ENCODE measurements around the gene NUDT19. TPM values are rescaled to one million over a fixed set of nuclear protein-coding genes. Genes with fewer than 3 reads are reported as not detected.
A peak's percentile ranks its signal among the peaks of the same experiment; 100 is the strongest.

Gene NUDT19
- total RNA-seq, result 10 to 100 TPM; 14.2 to 25.1 (median 18.6) TPM

DNA sequence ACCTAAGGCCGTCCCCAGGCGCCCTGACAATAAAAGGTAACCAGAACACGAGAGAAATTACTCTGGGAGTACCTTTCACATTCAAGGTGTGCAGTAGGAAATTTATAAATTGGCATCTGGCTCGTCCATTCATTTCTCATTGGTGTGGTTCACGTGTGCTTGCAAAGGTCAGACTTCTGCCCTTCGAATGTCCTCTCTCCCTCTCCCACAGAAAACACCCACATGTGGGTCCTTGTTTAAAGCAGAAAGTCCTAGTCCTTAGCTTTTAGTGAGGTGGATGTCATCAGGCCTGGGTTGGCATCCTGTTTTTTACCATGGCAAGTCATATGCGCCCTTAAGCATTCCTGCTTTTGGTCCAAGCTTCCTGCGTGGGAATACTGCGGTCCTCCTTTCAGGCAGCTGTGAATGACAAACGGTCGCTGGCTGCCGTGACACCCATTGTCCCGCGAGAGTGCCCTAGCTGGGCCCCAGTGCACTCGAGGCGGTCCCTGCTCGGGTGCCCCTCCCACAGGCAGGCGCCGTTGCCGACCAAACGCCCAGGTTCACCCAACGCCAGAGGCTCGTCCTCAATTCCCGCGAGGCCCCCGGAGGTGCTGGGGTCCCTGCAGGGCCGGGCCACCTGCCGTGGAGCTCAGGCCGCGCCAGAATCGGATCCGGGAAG, at the start of gene NUDT19:
TSS of gene NUDT19 (plus strand) at position 531 of the 661 bp plus-strand sequence. CDS start 140 bp downstream, outside the sequence.
- peak; percentile 89 to 91 for DNase-seq (ENCODE audit: low spot score in 2 of 2)
- no peaks in the 10 kb centered on the region for H3K36me3 ChIP-seq
- WGBS, result 18% methylated on average over 10 of the region's 32 CpGs
- H3K27me3 ChIP-seq, result no peaks in the 10 kb centered on the region
- peaks cover 55% of the 10 kb centered on the region for H3K4me1 ChIP-seq
- TF ChIP-seq POLR2AphosphoS5 (IDR thresholded peaks at IDR 0.05) (peak in 2 of 3 donors; percentile 16 to 75), EP300 (IDR thresholded peaks at IDR 0.05) (no peak), POLR2A (IDR thresholded peaks at IDR 0.05) (no peak)
- TF ChIP-seq, protein P1, sequence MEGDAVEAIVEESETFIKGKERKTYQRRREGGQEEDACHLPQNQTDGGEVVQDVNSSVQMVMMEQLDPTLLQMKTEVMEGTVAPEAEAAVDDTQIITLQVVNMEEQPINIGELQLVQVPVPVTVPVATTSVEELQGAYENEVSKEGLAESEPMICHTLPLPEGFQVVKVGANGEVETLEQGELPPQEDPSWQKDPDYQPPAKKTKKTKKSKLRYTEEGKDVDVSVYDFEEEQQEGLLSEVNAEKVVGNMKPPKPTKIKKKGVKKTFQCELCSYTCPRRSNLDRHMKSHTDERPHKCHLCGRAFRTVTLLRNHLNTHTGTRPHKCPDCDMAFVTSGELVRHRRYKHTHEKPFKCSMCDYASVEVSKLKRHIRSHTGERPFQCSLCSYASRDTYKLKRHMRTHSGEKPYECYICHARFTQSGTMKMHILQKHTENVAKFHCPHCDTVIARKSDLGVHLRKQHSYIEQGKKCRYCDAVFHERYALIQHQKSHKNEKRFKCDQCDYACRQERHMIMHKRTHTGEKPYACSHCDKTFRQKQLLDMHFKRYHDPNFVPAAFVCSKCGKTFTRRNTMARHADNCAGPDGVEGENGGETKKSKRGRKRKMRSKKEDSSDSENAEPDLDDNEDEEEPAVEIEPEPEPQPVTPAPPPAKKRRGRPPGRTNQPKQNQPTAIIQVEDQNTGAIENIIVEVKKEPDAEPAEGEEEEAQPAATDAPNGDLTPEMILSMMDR (IDR thresholded peaks at IDR 0.05), result no peak
- peak within 1 kb of the TSS; percentile 93 for H3K27ac ChIP-seq
- peak within 1 kb of the TSS; percentile 80 for H3K4me3 ChIP-seq
- H3K9me3 ChIP-seq, result no peaks in the 10 kb centered on the region

DNA sequence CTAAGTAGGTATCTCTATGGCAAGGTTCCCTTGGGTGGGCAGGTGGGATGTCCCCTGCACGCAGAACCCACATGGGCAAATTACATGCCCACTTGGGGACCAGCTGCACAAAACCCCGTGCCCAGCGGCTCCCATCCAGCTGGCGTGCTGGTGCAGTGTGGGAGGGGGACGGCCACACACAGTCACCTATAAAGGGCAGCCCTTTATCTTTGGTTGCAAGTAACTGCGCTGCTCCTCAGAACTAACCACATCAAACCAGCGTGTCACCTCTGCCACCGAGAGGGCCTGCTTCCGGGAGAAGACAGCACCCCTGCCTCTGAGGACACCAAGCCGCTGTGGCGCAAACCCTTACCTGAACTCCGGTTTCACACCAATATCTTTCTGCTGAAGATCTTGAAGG, 48.9 kb upstream of the NUDT19 start:
- Histone ChIP-seq H3K4me3 (no peak overlapping the region), H3K36me3 (peaks cover 92% of the 10 kb centered on the region), H3K9me3 (no peaks in the 10 kb centered on the region), H3K27me3 (no peaks in the 10 kb centered on the region), H3K4me1 (no peaks in the 10 kb centered on the region), H3K27ac (no peak overlapping the region)
- 92% methylated on average over 12 of the region's 12 CpGs for WGBS
- no peak for TF ChIP-seq EP300 (IDR thresholded peaks at IDR 0.05)
- no peak for TF ChIP-seq POLR2A (IDR thresholded peaks at IDR 0.05)
- TF ChIP-seq POLR2AphosphoS5 (IDR thresholded peaks at IDR 0.05), result no peak
- TF ChIP-seq, protein P1 (IDR thresholded peaks at IDR 0.05), result no peak
- no peak for DNase-seq (ENCODE audit: low spot score in 2 of 2)

DNA sequence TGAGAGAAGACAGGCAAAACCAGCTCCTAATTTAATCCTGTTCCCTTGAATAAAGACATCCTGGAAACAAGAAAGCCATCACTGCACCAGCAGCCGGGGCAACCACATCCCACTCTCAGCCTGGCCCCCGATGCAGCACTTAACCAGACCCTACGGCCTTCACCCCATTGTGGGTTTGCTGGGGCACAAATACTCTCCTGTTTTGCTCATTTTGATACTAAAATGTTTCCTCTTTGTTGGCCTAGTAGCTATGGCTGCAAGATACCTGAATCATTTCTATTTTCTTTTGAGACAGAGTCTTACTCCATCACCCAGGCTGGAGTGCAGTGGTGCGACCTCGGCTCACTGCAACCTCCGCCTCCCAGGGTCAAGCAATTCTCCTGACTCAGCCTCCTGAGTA, 45.1 kb upstream of the NUDT19 start:
- H3K4me3 ChIP-seq, result no peak overlapping the region
- DNase-seq (ENCODE audit: low spot score in 2 of 2), result no peak
- no peak overlapping the region for H3K27ac ChIP-seq
- TF ChIP-seq, protein P1 (IDR thresholded peaks at IDR 0.05), result no peak
- TF ChIP-seq EP300 (IDR thresholded peaks at IDR 0.05) (no peak), POLR2A (IDR thresholded peaks at IDR 0.05) (no peak), POLR2AphosphoS5 (IDR thresholded peaks at IDR 0.05) (no peak)
- 92% methylated on average over 6 of the region's 6 CpGs for WGBS
- no peaks in the 10 kb centered on the region for H3K27me3 ChIP-seq
- no peaks in the 10 kb centered on the region for H3K4me1 ChIP-seq
- H3K9me3 ChIP-seq, result no peaks in the 10 kb centered on the region
- H3K36me3 ChIP-seq, result peaks cover 79% of the 10 kb centered on the region

DNA sequence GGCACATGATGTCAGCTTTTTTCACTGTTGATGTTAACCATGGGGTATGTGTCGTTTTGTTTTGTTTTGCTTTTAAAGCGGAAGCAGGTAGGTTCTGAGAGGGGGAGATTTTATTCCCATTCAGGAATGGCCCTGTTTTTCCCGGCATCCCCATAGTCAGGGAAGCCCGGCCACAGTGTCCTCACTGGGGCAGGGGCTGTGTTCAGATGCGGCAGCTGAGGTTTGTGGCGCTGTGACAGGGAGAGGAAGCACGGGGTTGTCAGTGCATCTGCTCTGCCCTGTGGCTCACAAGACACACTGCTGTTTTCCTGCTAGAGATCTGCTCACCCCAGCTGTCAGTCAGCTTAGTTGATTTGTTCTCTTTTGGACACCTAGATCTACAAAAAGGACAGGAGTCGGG, 44.3 kb upstream of the NUDT19 start:
- Histone ChIP-seq H3K27ac (no peak overlapping the region), H3K9me3 (no peaks in the 10 kb centered on the region), H3K4me3 (no peak overlapping the region), H3K27me3 (no peaks in the 10 kb centered on the region), H3K4me1 (no peaks in the 10 kb centered on the region), H3K36me3 (peaks cover 75% of the 10 kb centered on the region)
- TF ChIP-seq, protein P1 (IDR thresholded peaks at IDR 0.05), result no peak
- TF ChIP-seq EP300 (IDR thresholded peaks at IDR 0.05) (no peak), POLR2A (IDR thresholded peaks at IDR 0.05) (no peak), POLR2AphosphoS5 (IDR thresholded peaks at IDR 0.05) (no peak)
- no peak for DNase-seq (ENCODE audit: low spot score in 2 of 2)
- WGBS, result 88% methylated on average over 8 of the region's 8 CpGs

DNA sequence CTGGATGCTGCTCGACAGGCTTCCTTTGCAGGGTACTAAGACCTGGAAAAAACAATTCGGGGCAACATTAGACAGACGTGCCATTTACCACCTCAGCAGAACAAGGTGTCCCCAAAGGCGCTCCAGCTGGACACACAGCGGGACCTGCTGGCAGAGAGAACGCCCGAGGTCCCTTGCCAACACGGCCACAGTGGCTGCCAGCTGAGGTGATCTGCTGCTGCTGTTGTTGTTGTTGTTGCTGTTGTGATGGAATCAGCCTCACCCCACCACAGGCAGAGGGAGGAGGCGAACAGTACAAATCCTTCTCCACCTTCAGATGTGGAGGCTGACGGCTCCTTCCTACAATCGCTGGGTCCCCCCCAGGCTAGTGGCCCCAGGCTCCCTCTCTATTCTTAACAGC, 41.9 kb upstream of the NUDT19 start:
- DNase-seq (ENCODE audit: low spot score in 2 of 2), result no peak
- 93% methylated on average over 6 of the region's 11 CpGs for WGBS
- H3K36me3 ChIP-seq, result peaks cover 63% of the 10 kb centered on the region

More for the DNA sequence above, 41.9 kb upstream of the NUDT19 start:
- no peak overlapping the region for H3K4me3 ChIP-seq
- H3K27ac ChIP-seq, result no peak overlapping the region
- no peaks in the 10 kb centered on the region for H3K27me3 ChIP-seq
- no peaks in the 10 kb centered on the region for H3K9me3 ChIP-seq
- H3K4me1 ChIP-seq, result peaks cover 2% of the 10 kb centered on the region
- TF ChIP-seq EP300 (IDR thresholded peaks at IDR 0.05) (no peak), POLR2AphosphoS5 (IDR thresholded peaks at IDR 0.05) (no peak), POLR2A (IDR thresholded peaks at IDR 0.05) (no peak)
- TF ChIP-seq, protein P1 (IDR thresholded peaks at IDR 0.05), result no peak

Measured in suprapubic skin (tissue), 4 donors.